GM19240 (cell line): ENCODE data around the gene RIMKLB.
"Not testable (repeated sequence)": the region's sequence is repeated elsewhere in the genome, so short reads cannot be mapped to it uniquely, and the experiment has no call there.

Experiments
- DNase-seq: peaks from one replicate; pipeline ENCODE4 v3.0.0; 2011; ENCODE audit warnings: low spot score; ENCODE audit not compliant: insufficient read length

Gene RIMKLB

GRCh38 chr12:8771072-8771471, 73.3 kb downstream of the RIMKLB start:
- DNase-seq: no peak

GRCh38 chr12:8773461-8773860, 75.7 kb downstream of the RIMKLB start:
- no peak for DNase-seq

GRCh38 chr12:8779281-8779680, 81.5 kb downstream of the RIMKLB start:
- DNase-seq: no peak

GRCh38 chr12:8779862-8780261, 82.1 kb downstream of the RIMKLB start:
- no peak for DNase-seq

- DNase-seq: no peak
These were observed 82.6 kb downstream of the RIMKLB start for GRCh38 chr12:8780389-8780788.

GRCh38 chr12:8781381-8782127, 83.8 kb downstream of the RIMKLB start:
- DNase-seq: no peak

GRCh38 chr12:8784290-8784888, 86.6 kb downstream of the RIMKLB start:
- no peak for DNase-seq

- no peak for DNase-seq
These were observed 87.7 kb downstream of the RIMKLB start for GRCh38 chr12:8785499-8785898.

- DNase-seq: not testable (repeated sequence)
These were observed 89.4 kb downstream of the RIMKLB start for GRCh38 chr12:8787206-8787605.

- DNase-seq: not testable (repeated sequence)
These were observed 90.9 kb downstream of the RIMKLB start for GRCh38 chr12:8788706-8789105.

GRCh38 chr12:8789341-8790013, 91.7 kb downstream of the RIMKLB start:
- DNase-seq: not testable (repeated sequence)

- not testable (repeated sequence) for DNase-seq
These were observed 95.4 kb downstream of the RIMKLB start for GRCh38 chr12:8793226-8793625.

GRCh38 chr12:8794611-8795010, 96.8 kb downstream of the RIMKLB start:
- not testable (repeated sequence) for DNase-seq

- no peak for DNase-seq
These were observed 99.2 kb downstream of the RIMKLB start for GRCh38 chr12:8796831-8797626.

GRCh38 chr12:8801213-8801612, 103.4 kb downstream of the RIMKLB start:
- not testable (repeated sequence) for DNase-seq

GRCh38 chr12:8804833-8805232, 107.0 kb downstream of the RIMKLB start:
- not testable (repeated sequence) for DNase-seq

GRCh38 chr12:8805487-8805886, 107.7 kb downstream of the RIMKLB start:
- DNase-seq: not testable (repeated sequence)

- not testable (repeated sequence) for DNase-seq
These were observed 109.3 kb downstream of the RIMKLB start for GRCh38 chr12:8807084-8807483.

GRCh38 chr12:8810112-8810511, 112.3 kb downstream of the RIMKLB start:
- not testable (repeated sequence) for DNase-seq

GRCh38 chr12:8813572-8814357, 116.0 kb downstream of the RIMKLB start:
- no peak for DNase-seq
